ENCODE measurements around the gene BCL11A. TPM values are rescaled to one million over a fixed set of nuclear protein-coding genes. Genes with fewer than 3 reads are reported as not detected.

Gene BCL11A
- total RNA-seq, 1 experiment from 2014 or later: 91.4 TPM

- no peak overlapping the region for H4K8ac ChIP-seq (replicated peaks; ENCODE audit: insufficient read length, low read depth, low read length)
- no peaks in the 10 kb centered on the region for H4K20me1 ChIP-seq (ENCODE audit: control insufficient read depth, insufficient read depth, insufficient read length)
- no peak overlapping the region for H2BK15ac ChIP-seq (ENCODE audit: low read depth, low read length)
- H3K36me3 Mint-ChIP-seq (ENCODE audit: insufficient read depth in 1 of 3, low read depth in 3 of 3): peaks cover 4 to 19% (median 6%) of the 10 kb centered on the region in 3 experiments; a peak in 4 of 7 replicates
- H3K27me3 ChIP-seq (ENCODE audit: insufficient read depth, low read length): no peaks in the 10 kb centered on the region
- no peak for DNase-seq
- H3K27me3 Mint-ChIP-seq (ENCODE audit: low read depth): peaks cover 4% of the 10 kb centered on the region
- H2BK12ac ChIP-seq (ENCODE audit: insufficient read length, low read depth, low read length): no peak overlapping the region
- no peak overlapping the region for H3K56ac ChIP-seq (ENCODE audit: insufficient read length, low read depth, low read length)
- no peak overlapping the region for H3T11ph ChIP-seq (ENCODE audit: low read length)
- no peak overlapping the region for H3K27ac Mint-ChIP-seq
- no peak overlapping the region for H4K5ac ChIP-seq (ENCODE audit: insufficient read length, low read depth, low read length)
- H3K79me1 ChIP-seq (ENCODE audit: insufficient read depth, low read depth, low read length, poor library complexity, severe bottlenecking): no peaks in the 10 kb centered on the region
- no peak overlapping the region for H2BK5ac ChIP-seq (ENCODE audit: insufficient read length, low read length)
- no CpG with 5 or more reads among the region's 4 CpGs for WGBS (ENCODE audit: extremely low coverage, insufficient read length, low lambda C conversion rate)
- H3K18ac ChIP-seq (ENCODE audit: insufficient read length, low read depth, low read length): no peak overlapping the region
- H3K4me1 Mint-ChIP-seq: no peaks in the 10 kb centered on the region
- no peak overlapping the region for H3K4me3 Mint-ChIP-seq
- H3K4me1 ChIP-seq (ENCODE audit: insufficient read depth, low read length): no peaks in the 10 kb centered on the region
- no peak overlapping the region for H4K91ac ChIP-seq (ENCODE audit: insufficient read length, low read depth, low read length)
- no peak overlapping the region for H2AK5ac ChIP-seq (ENCODE audit: insufficient read length, low read length)
- H3K23ac ChIP-seq (ENCODE audit: insufficient read length, low read depth, low read length): no peak overlapping the region
- no peak overlapping the region for H2BK20ac ChIP-seq (ENCODE audit: low read depth, low read length, poor library complexity, severe bottlenecking)
- H2AFZ ChIP-seq (ENCODE audit: low read length): no peak overlapping the region
- no peak overlapping the region for H3K14ac ChIP-seq (ENCODE audit: insufficient read depth, low read length)
- H3K79me2 ChIP-seq (ENCODE audit: insufficient read depth, low read length): no peaks in the 10 kb centered on the region
- H3K9me3 Mint-ChIP-seq: peaks cover 20 to 26% of the 10 kb centered on the region in 2 experiments
- no peaks in the 10 kb centered on the region for H3K9me3 ChIP-seq (ENCODE audit: control insufficient read depth, low read depth, low read length)
- H3K27ac ChIP-seq (ENCODE audit: insufficient read length, low read depth, low read length): no peak overlapping the region
- H3K9ac ChIP-seq (ENCODE audit: extremely low read depth, insufficient read length, low read length): no peak overlapping the region
- TF ChIP-seq CTCF (conservative IDR thresholded peaks at IDR 0.05): no peak
- no peak overlapping the region for H3K4me2 ChIP-seq (ENCODE audit: insufficient read depth, insufficient read length, low read length)
- no peak overlapping the region for H2BK120ac ChIP-seq (ENCODE audit: low read depth, low read length, poor library complexity, severe bottlenecking)
- H3K23me2 ChIP-seq (ENCODE audit: insufficient read length, low read depth, low read length, poor library complexity, severe bottlenecking): no peaks in the 10 kb centered on the region
- H3K4ac ChIP-seq (ENCODE audit: low read depth, low read length): no peak overlapping the region
Observed at GRCh38 chr2:60595953-60596352, 42.5 kb upstream of the BCL11A start.
